GM19043 (cell line): ENCODE measurements around the gene F11R.
"Not testable (repeated sequence)": the region's sequence is repeated elsewhere in the genome, so short reads cannot be mapped to it uniquely, and the experiment has no call there.

Source experiments
- ATAC-seq: cut with Tn5 transposase; IDR thresholded peaks from one replicate; pipeline ENCODE4 v1.9.1; 2021; ENCODE audit warnings: low read depth; ENCODE audit not compliant: unreplicated experiment

Gene F11R

DNA sequence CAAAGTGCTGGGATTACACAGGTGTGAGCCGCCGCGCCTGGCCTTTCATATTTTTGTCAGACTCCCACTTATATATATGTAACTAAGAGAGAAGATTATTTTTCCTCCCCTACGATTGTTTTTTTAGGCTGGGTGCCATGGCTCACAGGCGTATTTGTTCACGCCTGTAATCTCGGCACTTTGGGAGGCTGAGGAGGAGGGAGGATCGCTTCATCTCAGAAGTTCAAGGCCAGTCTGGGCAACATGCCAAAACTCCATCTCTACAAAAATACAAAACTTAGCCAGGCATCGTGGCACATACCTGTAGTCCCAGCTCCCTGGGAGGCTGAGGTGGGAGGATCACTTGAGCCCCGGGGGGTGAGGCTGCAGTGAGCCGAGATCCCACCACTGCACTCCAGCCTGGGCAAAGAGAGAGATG is 42.4 kb downstream of the F11R start:
- ATAC-seq = no peak

DNA sequence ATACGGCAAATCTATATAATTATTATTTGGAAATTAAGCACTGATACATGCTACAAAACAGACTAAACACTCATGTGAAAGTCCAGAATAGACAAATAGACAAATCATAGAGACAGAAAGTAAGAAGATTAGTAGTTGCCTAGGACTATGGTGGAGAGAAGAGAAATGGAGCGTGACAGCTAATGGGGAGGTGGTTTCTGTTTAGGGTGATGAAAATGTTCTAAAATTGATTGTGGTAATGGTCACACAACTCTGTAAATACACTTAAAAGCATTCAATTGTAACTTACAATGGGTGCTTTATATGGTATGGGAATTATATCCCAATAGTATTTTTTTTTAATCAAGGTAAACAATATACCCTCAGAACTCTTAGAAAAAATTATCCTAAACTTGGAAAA is 45.9 kb downstream of the F11R start:
- ATAC-seq = no peak

DNA sequence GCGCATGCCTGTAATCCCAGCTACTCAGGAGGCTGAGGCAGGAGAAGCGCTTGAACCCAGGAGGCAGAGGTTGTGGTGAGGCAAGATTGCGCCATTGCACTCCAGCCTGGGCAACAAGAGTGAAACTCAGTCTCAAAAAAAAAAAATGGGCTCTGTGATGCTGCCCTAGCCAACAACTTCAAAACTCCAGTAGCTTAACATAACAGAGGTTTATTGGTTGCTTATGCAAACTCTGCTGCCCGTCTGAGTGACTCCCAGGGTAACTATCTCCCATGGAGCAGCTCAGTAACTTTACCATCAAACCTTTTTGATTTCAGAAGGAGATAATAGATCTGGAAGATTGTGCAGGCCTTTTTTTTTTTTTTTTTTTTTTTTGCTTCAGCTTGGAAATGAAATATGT is 47.5 kb downstream of the F11R start:
- no peak for ATAC-seq

DNA sequence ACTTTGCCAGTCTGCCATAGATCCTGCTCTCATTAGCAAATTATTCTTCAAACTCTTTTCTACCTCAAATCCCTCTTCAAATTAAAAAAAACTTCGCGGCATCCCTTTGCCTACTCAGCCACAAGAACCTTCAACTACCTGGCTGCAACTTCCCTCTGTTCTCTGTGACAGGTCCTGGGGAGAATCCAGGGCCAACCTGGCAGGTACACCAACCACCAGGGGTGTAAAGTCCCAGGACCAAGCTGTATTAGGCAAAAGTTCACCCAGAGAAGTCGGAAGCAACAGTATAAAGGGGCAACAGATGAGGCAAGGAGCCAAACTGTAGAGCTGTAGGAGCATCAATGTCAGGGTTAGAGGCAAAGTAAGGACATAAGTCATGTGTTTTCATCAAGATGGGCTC is 48.0 kb downstream of the F11R start:
- ATAC-seq = no peak

DNA sequence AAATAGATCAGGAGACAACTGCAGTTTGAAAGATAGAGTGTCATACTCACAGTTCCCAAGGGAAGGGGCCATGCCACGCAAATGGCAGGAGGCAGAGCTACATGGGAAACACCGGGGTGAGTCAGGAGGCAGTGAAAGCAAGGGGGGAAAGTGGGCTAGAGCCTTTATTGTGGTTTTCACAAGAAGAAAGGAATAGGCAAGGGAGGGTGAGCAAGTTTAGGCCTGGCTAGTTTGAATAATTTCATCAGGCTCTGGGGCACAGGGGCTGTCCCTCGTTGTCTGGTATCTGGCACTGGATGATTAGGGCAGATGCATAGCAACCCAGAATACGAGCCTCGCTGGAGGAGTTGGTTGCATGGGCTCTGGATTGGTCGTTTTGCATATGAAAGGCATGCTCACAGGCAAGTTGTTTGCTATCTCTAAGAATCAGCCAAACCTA is 49.3 kb downstream of the F11R start:
- ATAC-seq = peak; percentile 72

DNA sequence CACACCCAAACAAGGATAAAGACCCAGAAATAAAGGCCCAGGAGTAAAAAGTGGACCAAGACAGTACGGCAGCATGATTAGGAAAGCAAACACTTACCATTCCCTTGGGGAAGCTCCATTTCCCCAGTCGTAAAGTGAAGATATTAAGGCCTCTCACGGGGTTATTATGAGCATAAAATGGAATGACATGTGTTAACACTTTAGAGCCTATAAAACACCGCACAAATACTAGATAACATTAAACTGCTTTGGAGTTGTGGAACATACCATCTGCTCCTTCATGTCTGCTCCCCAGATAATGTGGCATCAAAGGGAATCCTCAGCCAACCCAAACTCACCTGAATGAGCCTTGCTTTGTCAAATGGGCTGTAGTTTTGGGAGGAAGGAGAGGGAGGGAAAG is 57.4 kb downstream of the F11R start:
- no peak for ATAC-seq

DNA sequence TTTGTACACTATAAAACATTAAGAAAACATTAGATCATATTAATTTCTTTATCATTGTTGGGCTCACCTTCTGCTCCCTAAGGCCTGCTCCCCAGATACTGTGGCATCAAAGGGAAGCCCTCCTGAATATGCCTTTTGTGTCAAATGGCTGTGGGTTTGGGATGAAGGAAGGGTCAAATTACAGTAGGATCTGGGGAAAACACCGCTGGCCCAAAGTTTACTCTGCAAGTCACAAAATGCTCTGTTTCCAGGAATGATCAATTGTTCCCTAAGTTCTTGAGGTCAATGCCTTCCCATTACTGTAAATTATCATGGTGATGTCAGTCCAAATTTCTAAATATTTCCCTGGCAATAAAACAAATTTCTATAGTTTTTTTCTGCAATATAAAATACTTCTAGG is 59.5 kb downstream of the F11R start:
- ATAC-seq = no peak

DNA sequence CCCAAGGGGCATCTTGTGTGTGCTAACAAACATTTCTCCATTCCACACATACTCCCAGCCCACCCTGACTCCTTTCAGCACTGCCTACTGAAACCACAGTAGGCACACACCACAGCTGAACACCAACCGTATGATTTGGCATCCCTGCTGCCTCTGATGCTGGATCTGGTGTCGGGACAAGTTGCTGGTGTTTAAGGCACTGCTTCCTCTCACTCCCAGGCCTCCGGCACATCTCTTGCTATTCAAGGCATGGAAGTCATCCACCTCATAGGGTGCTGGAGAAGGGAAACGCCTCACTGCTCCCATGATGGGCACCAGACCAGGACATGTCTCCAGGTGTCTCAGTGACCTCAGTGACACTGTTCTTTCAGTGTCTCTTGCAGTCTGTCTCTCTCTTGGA is 64.0 kb downstream of the F11R start:
- ATAC-seq = no peak

DNA sequence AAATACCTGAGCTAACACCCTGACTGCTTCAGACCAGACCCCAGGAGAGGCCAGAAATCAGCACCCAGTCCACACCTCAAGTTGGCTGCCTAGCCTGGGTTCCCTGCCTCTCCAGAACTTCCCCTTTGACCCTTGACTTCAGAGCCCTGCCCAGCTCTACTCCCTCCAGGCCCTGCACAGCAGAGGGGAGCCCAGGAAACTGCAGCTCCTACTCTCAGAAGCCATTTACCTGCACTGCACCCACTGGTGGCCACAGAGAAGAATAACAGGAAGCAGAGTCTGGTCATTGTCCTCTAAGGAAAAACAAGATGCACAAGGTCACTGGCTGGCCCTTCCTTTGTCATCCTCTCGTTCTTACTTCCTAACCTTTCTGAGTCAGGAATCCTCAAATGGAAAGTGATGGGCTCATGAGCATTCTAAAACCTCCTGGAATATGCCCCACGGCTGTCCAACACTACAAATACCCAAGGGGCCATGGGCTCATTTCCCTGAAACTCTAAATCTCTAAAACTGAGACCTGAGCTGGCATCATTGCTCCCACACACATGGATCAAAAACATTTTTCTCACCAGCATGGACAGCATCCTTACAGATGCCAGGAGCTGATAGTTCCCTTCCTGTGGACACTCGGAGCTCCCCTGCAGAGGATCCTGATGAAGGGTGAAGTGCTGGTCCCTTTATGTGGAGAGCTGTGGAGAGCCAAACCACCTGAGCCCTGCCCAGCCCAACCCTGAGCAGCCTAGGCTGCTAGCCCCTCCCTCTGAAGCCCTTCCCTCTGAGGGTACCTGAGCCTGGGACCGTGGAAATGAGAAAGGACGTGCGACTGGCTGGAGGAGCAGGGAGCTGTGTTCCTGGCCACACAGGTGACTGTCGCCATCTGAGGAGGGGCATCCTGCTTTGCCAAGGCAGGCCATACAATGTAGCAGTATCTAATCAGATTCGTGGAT is 66.5 kb downstream of the F11R start, which contains the start of gene ITLN2:
Gene ITLN2, minus strand, starts transcription at position 652 of the 947 bp plus-strand sequence. Its CDS starts 68 bp downstream, at position 584.
- peak; percentile 81 for ATAC-seq

DNA sequence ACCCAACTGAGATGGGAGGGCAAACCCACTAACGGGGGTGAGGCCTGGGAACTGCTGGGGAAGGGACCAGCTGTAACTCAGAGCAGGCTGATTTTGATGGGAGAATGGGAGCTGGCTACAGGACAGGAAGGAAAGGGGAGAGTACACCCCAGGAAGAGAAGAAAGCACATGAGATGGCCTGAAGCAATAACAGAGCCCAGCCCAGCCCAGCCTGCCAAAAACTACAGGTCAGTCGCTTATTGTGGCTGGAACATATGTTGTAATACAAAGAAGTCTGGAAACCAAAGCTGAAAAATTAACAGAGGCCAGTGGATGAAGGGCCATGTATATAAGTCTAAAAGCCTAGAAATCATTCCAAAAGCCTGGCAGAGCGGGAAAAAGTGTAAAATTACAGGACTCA is 67.9 kb downstream of the F11R start:
- ATAC-seq = no peak

DNA sequence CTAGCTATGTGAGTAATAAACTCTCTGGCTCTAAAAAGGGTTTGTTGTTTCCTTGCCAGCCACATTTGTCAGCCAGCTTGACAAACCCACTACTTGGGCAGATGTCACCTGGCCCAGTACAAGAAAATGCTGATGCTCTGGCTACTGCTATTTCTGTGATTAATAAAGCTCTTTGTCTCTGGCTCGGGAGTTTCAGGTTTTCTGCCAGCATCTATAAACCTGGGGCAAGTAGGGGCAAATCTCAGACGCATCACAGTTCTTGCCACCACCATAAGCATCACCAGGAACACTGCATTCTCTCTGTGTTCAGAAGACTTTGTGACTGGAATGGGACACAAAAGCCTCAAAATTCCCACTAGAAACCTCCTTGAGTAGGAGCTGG is 68.8 kb downstream of the F11R start:
- ATAC-seq = no peak

DNA sequence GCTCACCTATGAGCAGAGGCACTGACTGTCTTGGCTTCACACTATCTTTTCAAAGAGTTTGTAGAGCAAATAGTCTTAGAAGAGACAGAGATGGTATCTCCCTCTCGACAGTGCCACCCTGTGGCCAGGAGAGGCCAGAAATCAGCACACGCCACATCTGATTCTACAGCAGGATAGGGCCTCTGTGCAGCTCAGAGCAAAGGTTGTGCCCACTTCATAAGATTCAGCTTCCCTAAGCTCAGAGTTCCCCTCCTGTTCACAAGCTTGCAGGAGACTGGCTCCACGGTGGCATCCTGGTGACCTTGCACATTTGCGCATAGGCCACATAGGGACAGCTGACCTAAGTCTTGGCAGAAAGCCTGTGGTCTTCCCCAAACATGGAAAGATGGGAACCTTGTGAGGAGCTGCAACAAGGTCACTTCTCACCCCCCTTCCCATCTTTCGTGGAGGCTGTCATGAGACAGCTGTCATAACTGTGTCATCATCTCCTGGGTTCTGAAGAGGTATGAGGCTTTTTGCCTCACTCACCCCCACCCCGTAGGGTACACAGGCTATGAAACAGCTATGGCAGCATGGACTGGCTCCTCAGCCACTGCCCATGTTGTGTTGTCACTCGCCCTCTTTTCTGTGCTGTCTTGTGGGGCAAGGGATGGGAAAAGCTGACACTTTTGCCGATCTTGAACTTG is 69.4 kb downstream of the F11R start:
- ATAC-seq = peak; percentile 53

DNA sequence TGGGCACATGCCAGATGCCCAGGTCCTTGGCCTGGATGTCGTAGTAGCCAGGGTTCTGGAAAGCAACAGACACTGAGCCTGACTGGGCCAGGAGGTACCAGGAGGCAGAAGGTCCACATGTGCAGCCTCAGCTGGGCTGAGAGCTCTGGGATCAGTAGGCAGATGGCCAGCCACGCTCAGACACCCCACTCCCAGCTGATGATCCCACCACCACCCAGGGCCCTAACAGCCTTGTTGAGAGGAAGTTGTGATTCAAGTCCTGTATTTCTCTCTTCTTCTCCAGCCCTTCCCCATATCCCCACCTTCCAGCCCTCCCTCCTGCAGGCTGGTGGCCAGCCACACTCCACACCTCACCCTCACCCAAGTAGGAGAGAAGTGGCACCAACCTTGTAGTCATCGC is 70.3 kb downstream of the F11R start:
- no peak for ATAC-seq

DNA sequence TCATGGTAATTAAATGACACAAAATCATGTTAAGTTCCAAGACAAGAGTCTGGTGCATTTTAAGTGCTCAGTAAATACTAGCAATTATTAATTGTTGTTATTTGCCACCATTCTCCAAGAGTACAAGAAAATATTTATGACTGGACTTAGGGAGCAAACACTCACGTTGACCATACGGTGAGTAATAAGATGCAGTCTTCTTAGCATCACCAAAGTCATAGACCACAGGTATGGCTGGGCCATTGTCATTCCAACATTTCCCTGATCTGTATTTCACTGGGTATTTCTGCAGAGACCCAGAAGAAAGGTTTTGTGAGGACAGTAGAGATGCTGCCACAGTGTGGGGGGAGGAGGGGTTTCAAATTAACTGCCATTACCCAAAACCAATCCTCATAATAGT is 71.1 kb downstream of the F11R start:
- ATAC-seq = no peak

DNA sequence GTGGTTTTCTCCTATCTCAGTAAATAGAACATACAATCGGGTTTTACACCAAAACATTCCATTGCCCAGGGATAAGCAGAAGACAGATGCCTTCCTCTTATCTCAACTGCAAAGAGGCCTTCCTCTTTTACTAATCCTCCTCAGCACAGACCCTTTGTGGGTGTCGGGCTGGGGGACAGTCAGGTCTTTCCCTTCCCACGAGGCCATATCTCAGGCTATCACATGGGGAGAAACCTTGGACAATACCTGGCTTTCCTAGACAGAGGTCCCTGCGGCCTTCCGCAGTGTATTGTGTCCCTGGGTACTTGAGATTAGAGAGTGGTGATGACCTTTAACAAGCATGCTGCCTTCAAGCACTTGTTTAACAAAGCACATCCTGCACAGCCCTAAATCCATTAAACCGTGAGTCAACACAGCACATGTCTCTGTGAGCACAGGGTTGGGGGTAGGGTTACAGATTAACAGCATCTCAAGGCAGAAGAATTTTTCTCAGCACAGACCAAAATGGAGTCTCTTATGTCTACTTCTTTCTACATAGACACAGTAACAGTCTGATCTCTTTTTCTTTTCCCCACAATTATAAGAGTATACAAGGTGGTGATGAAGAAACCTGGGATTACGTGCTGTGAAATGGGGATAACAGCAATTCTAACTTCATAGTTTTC is 71.6 kb downstream of the F11R start:
- ATAC-seq = not testable (repeated sequence)

DNA sequence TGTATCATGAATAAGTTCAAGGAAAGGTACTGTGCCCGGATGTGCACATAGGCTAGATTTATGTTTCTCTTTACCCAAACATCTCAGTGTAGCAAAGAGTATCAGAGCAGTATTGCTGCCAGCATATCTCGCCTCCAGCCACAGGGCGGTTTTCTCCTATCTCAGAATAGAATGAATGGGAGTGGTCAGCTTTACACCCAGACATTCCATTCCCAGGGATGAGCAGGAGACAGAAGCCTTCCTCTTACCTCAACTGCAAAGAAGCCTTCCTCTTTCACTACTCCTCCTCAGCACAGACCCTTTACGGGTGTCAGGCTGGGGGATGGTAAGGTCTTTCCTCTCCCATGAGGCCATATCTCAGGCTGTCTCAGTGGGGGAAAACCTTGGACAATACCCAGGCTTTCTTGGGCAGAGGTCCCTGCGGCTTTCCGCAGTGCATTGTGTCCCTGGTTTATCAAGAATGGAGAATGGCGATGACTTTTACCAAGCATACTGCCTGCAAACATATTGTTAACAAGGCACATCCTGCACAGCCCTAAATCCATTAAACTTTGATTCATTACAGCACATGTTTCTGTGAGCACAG is 73.7 kb downstream of the F11R start:
- not testable (repeated sequence) for ATAC-seq

DNA sequence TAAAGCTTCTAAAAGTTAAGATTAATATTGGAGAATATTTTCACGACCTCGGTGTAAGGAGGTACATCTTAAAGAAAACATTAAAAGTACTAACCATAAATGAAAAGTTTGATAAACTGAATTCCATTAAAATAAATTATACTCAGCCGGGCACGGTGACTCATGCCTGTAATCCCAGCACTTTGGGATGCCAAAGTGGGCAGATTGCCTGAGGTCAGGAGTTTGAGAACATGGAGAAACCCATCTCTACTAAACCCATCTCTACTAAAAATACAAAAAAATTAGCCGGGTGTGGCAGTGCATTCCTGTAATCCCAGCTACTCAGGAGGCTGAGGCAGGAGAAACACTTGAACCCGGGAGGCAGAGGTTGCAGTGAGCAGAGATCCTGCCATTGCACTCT is 75.1 kb downstream of the F11R start:
- not testable (repeated sequence) for ATAC-seq
